Measurements from ENCODE around the gene PI4KB.

The PI4KB gene

GRCh38 chr1:151311589-151312331, 15.5 kb downstream of the PI4KB start:
- peak; percentile 92 for DNase-seq (ENCODE audit: low spot score)

DNA sequence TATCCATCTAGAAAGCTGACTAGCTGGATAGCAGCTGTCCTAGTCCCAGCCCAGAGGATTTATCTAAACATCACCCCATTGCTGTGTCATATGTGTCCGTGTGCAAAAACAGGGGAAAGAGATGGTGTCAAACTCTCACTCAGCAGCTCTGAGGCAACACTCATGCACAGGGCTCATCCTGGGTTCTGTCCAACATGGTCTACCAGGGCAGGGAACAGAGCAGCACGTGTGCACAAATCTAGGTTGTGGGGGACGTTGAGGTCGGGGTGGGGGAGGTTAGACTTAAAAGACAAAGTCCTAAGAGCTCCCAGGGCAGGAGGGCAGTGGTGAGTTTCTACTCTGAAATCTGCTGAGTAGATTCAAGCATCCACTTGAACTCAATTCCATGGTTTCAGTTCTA, 16.2 kb downstream of the PI4KB start:
- peak; percentile 64 for DNase-seq (ENCODE audit: low spot score)

DNA sequence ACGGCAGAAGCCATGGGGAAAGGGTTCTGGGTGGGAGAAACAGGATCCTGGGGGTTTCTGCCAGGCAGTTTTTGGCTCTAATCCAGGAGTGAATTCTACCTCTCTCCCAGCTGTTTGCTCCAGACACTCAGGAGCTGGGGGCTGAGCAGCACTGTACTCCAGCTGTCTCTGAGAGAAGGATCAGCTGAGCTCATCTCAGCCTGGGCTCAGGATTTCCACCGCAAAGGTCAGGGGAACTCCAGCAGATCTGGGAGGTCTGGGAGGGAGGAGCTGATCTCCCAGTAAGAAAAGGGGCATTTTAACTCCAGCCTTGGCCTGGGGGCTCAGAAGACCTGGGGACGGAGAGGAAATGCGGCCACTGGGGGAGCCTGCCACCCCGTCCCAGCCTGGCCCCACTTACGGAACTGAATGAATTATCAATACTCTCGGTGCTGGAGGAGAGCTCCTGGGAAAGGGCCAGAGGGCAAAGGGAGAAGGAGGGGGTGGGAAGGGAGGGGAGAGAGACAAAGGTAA, 17.3 kb downstream of the PI4KB start:
- DNase-seq (ENCODE audit: low spot score): no peak

GRCh38 chr1:151294742-151295462, 32.3 kb downstream of the PI4KB start:
- DNase-seq (ENCODE audit: low spot score): no peak

- no peak for DNase-seq (ENCODE audit: low spot score)
Observed at GRCh38 chr1:151293093-151293492, 34.1 kb downstream of the PI4KB start.

DNA sequence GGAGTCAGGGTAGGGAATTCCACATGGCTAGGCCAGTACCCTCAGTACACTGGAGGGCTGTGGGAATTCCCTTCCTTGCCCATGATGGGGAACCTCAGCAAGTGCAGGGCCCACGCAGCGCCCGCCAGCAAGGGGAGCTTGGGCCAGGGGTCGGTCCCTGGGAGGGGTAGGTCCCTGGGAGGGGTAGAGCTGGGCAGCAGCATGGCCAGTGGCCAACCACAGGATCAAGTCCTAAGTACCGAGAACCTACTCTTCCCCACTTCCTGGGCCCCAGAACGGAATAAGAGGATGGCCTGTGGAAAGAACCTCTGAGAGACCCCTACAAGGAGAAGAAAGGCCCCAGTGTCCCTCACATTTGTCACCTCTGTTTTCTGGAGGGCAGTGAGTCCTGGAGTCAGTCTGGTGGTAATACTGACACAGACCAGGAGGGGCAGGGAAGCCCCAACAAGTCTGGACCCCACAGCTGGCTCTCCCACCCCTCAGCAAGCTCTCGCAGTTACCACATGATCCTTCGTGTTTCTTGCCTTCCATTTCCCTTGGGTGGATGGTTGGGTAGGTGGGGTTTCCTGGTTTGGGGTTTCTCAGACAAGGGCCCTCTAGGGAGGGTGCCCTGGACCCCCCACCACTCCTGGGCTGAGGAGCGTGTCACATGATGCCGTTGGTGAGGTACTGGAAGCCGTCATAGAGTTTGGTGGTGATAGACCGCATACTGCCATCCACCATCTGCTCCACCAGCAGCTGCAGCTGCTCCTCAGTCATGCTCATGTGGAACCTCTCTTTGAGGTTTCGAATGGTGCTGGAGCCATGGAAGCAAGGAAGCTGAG, 34.8 kb downstream of the PI4KB start:
- no peak for DNase-seq (ENCODE audit: low spot score)

GRCh38 chr1:151290709-151291303, 36.4 kb downstream of the PI4KB start:
- DNase-seq (ENCODE audit: low spot score): no peak

GRCh38 chr1:151289991-151290708, 37.1 kb downstream of the PI4KB start:
- no peak for DNase-seq (ENCODE audit: low spot score)

DNA sequence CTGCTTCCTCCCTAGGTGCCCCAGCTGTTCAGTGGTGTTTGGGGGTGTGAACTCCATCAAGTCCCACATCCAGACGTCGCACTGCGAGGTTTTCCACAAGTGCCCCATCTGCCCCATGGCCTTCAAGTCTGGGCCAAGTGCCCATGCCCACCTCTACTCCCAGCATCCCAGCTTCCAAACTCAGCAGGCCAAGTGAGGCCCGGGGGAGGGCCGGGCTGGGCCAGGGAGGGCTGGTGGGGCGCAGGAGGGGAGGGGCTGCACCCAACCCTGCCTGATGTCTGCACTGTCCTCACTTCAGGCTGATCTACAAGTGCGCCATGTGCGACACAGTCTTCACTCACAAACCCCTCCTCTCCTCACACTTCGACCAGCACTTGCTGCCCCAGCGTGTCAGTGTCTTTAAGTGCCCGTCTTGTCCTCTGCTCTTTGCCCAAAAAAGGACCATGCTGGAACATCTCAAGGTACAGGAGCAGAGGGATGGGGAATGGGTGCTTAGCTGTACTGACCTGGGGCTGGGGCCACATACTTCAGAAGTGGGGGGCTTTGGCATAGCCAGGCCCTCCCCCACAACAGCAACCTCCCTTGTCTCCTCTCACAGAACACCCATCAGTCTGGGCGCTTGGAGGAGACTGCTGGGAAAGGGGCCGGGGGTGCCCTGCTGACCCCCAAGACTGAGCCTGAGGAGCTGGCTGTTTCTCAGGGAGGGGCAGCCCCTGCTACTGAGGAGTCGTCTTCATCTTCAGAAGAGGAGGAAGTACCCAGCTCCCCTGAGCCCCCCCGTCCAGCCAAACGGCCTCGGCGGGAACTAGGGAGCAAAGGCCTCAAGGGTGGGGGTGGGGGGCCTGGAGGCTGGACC, 37.9 kb downstream of the PI4KB start:
- no peak for DNase-seq (ENCODE audit: low spot score)

GRCh38 chr1:151288502-151288901, 38.7 kb downstream of the PI4KB start:
- no peak for DNase-seq (ENCODE audit: low spot score)

- no peak for DNase-seq (ENCODE audit: low spot score)
Observed at GRCh38 chr1:151287767-151288500, 39.3 kb downstream of the PI4KB start.

GRCh38 chr1:151287341-151287699, 39.9 kb downstream of the PI4KB start:
- DNase-seq (ENCODE audit: low spot score): no peak

DNA sequence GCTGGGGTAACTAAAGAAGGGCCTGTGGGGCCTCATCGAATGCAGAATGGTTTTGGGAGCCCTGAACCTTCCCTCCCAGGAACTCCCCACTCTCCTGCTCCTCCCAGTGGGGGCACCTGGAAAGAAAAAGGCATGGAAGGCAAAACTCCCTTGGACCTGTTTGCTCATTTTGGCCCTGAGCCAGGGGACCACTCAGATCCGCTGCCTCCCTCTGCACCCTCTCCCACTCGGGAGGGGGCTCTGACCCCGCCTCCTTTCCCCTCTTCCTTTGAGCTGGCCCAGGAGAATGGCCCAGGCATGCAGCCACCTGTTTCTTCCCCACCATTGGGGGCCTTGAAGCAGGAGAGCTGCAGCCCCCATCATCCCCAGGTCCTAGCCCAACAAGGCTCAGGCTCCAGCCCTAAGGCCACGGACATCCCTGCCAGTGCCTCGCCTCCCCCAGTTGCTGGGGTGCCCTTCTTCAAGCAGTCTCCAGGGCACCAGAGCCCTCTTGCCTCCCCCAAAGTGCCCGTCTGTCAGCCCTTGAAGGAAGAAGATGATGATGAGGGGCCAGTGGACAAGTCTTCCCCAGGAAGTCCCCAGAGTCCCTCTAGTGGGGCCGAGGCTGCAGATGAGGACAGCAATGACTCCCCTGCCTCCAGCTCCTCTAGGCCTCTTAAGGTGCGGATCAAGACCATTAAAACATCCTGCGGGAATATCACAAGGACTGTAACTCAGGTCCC, 40.4 kb downstream of the PI4KB start:
- no peak for DNase-seq (ENCODE audit: low spot score)

GRCh38 chr1:151284013-151284577, 43.1 kb downstream of the PI4KB start:
- DNase-seq (ENCODE audit: low spot score): no peak

DNA sequence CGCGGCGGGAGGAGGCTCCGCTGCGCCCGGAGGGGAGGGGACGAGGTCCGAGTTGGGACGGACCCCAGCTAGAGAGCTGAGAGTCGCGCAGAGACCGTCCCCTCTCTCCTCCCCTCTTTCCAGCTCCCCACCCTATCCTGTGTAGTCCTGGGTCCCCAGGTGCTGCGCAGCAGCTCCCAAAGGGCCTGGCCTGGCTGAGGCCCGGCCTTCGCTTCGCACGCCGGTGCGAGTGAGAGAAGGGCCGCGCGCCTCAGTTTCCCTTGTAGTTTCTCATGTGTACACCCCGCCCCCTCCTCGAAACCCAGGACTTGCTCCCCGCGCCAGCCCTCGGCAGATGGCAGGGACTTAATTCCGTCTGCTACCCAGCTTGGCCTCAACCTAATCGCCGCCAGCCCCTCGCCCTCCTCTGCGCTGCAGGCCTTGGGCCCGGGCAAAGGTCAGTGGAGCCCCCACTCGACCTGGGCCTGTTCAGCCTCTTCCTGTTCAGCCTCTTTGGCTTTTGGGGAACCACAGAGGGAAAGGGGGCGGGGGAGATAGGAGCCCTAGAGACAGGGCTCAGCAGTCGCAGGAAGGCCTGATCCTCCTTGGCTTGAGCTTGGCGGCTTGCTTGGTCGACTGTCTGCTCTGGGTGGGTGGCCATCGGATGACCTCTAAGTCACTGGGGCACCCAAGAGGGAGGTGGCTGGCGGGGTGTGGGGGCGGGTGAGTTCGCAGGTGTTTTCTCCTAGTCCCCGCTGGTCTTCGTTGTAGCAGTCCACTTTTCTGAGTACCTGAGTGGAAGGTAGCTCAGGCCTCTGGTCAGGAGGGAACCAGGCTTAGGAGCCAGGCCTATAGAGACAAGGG, 44.1 kb downstream of the PI4KB start:
- no peak for DNase-seq (ENCODE audit: low spot score)

DNA sequence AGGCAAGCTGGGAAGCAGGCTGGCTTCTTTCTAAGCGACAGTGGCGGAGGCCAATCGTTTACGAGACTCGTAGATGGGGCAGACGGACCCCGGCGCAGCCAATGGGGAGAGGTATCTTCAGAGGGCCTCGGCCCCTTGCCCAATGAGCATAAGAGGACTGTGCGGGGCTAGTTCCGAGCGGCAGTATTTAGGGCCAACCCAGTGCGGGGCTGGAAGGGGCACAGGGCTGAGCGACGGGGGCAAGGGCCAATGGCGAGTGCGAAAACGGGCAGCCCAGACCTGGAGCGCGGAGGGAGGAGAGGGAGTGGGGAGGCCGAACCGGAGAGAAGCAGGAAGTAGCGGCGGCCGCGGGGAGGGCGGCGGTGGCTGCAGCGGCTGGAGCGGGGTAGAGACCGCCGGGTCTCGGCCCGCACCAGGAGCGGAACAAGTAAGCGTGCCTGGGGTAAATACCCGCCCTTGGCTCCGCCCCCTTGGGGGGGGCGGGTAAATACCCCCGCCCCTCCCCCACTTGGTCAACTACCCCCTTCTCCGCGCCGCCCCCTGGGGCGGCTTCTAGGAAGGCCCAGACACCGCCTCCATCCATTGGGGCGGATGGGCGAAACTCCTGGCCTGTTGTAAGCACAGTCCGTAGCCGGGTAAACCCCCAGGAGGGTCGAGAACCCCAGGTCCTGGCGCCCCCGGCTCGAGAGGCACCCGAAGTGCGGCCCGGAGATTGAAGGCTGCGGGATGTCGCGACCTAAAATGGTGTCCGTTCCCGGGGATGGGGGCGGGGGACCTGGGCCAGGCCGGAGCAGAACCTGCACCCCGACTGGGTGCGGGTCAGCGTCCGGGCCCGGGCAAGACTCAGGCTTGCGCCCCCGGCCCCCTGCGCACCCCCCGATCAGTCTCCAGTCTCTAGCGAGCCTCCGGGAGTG, 45.0 kb downstream of the PI4KB start, which contains the start of gene ZNF687:
Gene ZNF687, plus strand, starts transcription at position 331 of the 914 bp plus-strand sequence. CDS start 3,993 bp downstream, outside the sequence.
- DNase-seq (ENCODE audit: low spot score): peak; percentile 96
